WTC11 (cell line): ENCODE results near the gene RNF44. TPM values are rescaled to one million over a fixed set of nuclear protein-coding genes. Genes with fewer than 3 reads are reported as not detected.

Experiments
- ATAC-seq: fragments of 200-7000 bp; cut with Tn5 transposase; 2 replicates; pipeline ENCODE4 v1.10.0; 2021; ENCODE audit warnings: mild to moderate bottlenecking, moderate library complexity
- CTCF ChIA-PET: fragments of 300-600 bp; sonication (Branson Sonifier 250); formaldehyde crosslinking; loops from one replicate; lab custom pipeline; 2021; ENCODE audit warnings: antibody characterized with exemption; lab: Charles Lee
- POLR2A ChIA-PET: fragments of 350-600 bp; sonication (Branson Sonifier 250); formaldehyde crosslinking; loops from one replicate; lab custom pipeline; 2021; ENCODE audit warnings: antibody characterized with exemption; lab: Charles Lee
- DNase-seq: peaks from one replicate; pipeline ENCODE4 v3.0.0; 2021; ENCODE audit warnings: low spot score
- H3K27ac Mint-ChIP-seq: 2 replicates; pipeline ENCODE4 v1.8.0; 2021; ENCODE audit warnings: mixed read lengths
- H3K27me3 Mint-ChIP-seq: 2 replicates; pipeline ENCODE4 v1.8.0; 2021; ENCODE audit warnings: low read depth, mild to moderate bottlenecking, moderate library complexity, mixed read lengths
- H3K36me3 Mint-ChIP-seq: 2 replicates; pipeline ENCODE4 v1.8.0; 2021; ENCODE audit warnings: mixed read lengths
- H3K4me1 Mint-ChIP-seq: 2 replicates; pipeline ENCODE4 v1.8.0; 2022; ENCODE audit warnings: mixed read lengths
- H3K4me3 Mint-ChIP-seq: 2 replicates; pipeline ENCODE4 v1.8.0; 2021; ENCODE audit warnings: mild to moderate bottlenecking, moderate library complexity, mixed read lengths
- H3K9me3 Mint-ChIP-seq: 2 replicates; pipeline ENCODE4 v1.8.0; 2021; ENCODE audit warnings: mixed read lengths
- E2F5 ChIP-seq: sonication (generic); formaldehyde crosslinking; IDR thresholded peaks from 2 replicates; pipeline ENCODE4 v1.8.1; 2022; ENCODE audit warnings: mild to moderate bottlenecking, moderate library complexity, missing genetic modification reagents
- ESRRA ChIP-seq: sonication (generic); formaldehyde crosslinking; IDR thresholded peaks from 2 replicates; pipeline ENCODE4 v1.8.1; 2022; ENCODE audit warnings: mild to moderate bottlenecking, missing genetic modification reagents, borderline replicate concordance
- GABPB1 ChIP-seq: sonication (generic); formaldehyde crosslinking; IDR thresholded peaks from 2 replicates; pipeline ENCODE4 v1.8.1; 2023; ENCODE audit warnings: mild to moderate bottlenecking, missing genetic modification reagents
- HMGA2 ChIP-seq: fragments of 250-450 bp; sonication (Bioruptor Pico); IDR thresholded peaks from 2 replicates; pipeline ENCODE4 v1.4.0; 2021; ENCODE audit warnings: mild to moderate bottlenecking, moderate library complexity
- IRF2 ChIP-seq: sonication (generic); formaldehyde crosslinking; IDR thresholded peaks from 2 replicates; pipeline ENCODE4 v1.8.0; 2022; ENCODE audit warnings: low read depth, missing genetic modification reagents, borderline replicate concordance
- NFATC4 ChIP-seq: fragments of 250-450 bp; sonication (Bioruptor Pico); IDR thresholded peaks from 2 replicates; pipeline ENCODE4 v1.9.0; 2021; ENCODE audit warnings: mild to moderate bottlenecking
- PREB ChIP-seq: sonication (generic); formaldehyde crosslinking; IDR thresholded peaks from 2 replicates; pipeline ENCODE4 v1.8.1; 2022; ENCODE audit warnings: mild to moderate bottlenecking, missing genetic modification reagents, moderate library complexity, borderline replicate concordance
- SMAD4 ChIP-seq: sonication (generic); formaldehyde crosslinking; IDR thresholded peaks from 2 replicates; pipeline ENCODE4 v1.8.0; 2022; ENCODE audit warnings: mild to moderate bottlenecking, missing genetic modification reagents
- TEAD1 ChIP-seq: sonication (generic); formaldehyde crosslinking; IDR thresholded peaks from 2 replicates; pipeline ENCODE4 v1.8.0; 2022; ENCODE audit warnings: mild to moderate bottlenecking, missing genetic modification reagents
- ZNF317 ChIP-seq: sonication (generic); formaldehyde crosslinking; IDR thresholded peaks from 2 replicates; pipeline ENCODE4 v1.8.1; 2023; ENCODE audit warnings: low read depth, mild to moderate bottlenecking, moderate library complexity, missing genetic modification reagents, borderline replicate concordance
- ZNF423 ChIP-seq: fragments of 250-450 bp; sonication (Bioruptor Pico); IDR thresholded peaks from 2 replicates; pipeline ENCODE4 v2.1.2; 2022; ENCODE audit warnings: mild to moderate bottlenecking, moderate library complexity
- total RNA-seq: library from RNA; stranded (reverse); gene quantifications from 3 replicates; pipeline ENCODE4 v1.2.3, GENCODE V29; 2021
- TF ChIP-seq, protein P1 (sequence below): sonication (generic); formaldehyde crosslinking; IDR thresholded peaks from 2 replicates; pipeline ENCODE4 v1.8.1; 2022; ENCODE audit warnings: low read depth, missing genetic modification reagents, borderline replicate concordance
- TF ChIP-seq, protein P2 (sequence below): sonication (generic); formaldehyde crosslinking; conservative IDR thresholded peaks from 2 replicates; pipeline ENCODE4 v1.8.1; 2023; ENCODE audit warnings: mild to moderate bottlenecking, low read depth, missing genetic modification reagents, moderate library complexity
- TF ChIP-seq, protein P3 (sequence below): sonication (generic); formaldehyde crosslinking; IDR thresholded peaks from 2 replicates; pipeline ENCODE4 v1.8.0; 2023; ENCODE audit warnings: missing genetic modification reagents
- TF ChIP-seq, protein P4 (sequence below): sonication (generic); formaldehyde crosslinking; IDR thresholded peaks from 2 replicates; pipeline ENCODE4 v1.8.1; 2023; ENCODE audit warnings: mild to moderate bottlenecking, missing genetic modification reagents
- TF ChIP-seq, protein P5 (sequence below): fragments of 250-450 bp; sonication (Bioruptor Pico); IDR thresholded peaks from 2 replicates; pipeline ENCODE4 v1.9.0; 2021; ENCODE audit warnings: mild to moderate bottlenecking

The RNF44 gene
- total RNA-seq, 1 experiment from 2014 or later, result 233 TPM

DNA sequence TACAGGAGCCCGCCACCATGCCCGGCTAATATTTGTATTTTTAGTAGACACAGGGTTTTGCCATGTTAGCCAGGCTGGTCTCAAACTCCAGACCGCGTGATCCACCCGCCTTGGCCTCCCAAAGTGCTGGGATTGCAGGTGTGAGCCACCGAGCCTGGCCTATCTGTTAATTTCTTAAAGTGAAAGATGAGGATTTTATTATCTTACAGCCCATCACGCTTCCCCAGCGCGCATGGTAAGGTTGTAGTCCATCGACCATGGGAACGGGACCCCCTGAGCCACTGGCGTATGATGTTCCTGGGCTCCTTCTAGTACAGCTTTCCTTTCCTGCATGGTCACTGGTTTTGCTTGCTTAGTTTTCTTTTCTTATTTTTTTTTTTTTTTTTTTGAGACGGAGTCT, 20.6 kb upstream of the RNF44 start:
- Mint-ChIP-seq H3K9me3 (no peaks in the 10 kb centered on the region), H3K27me3 (no peaks in the 10 kb centered on the region; the same call in none of the 2 replicates), H3K36me3 (no peaks in the 10 kb centered on the region), H3K27ac (no peak overlapping the region), H3K4me1 (peaks cover 21% of the 10 kb centered on the region), H3K4me3 (no peak overlapping the region)
- no peak for TF ChIP-seq SMAD4 (CRISPR knock-in tag)
- TF ChIP-seq GABPB1 (CRISPR knock-in tag), result no peak
- TF ChIP-seq, protein P1, sequence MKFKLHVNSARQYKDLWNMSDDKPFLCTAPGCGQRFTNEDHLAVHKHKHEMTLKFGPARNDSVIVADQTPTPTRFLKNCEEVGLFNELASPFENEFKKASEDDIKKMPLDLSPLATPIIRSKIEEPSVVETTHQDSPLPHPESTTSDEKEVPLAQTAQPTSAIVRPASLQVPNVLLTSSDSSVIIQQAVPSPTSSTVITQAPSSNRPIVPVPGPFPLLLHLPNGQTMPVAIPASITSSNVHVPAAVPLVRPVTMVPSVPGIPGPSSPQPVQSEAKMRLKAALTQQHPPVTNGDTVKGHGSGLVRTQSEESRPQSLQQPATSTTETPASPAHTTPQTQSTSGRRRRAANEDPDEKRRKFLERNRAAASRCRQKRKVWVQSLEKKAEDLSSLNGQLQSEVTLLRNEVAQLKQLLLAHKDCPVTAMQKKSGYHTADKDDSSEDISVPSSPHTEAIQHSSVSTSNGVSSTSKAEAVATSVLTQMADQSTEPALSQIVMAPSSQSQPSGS, result no peak
- TF ChIP-seq HMGA2 (CRISPR knock-in tag), result no peak
- no peak for TF ChIP-seq ZNF317
- TF ChIP-seq PREB (CRISPR knock-in tag), result no peak
- TF ChIP-seq, protein P2, sequence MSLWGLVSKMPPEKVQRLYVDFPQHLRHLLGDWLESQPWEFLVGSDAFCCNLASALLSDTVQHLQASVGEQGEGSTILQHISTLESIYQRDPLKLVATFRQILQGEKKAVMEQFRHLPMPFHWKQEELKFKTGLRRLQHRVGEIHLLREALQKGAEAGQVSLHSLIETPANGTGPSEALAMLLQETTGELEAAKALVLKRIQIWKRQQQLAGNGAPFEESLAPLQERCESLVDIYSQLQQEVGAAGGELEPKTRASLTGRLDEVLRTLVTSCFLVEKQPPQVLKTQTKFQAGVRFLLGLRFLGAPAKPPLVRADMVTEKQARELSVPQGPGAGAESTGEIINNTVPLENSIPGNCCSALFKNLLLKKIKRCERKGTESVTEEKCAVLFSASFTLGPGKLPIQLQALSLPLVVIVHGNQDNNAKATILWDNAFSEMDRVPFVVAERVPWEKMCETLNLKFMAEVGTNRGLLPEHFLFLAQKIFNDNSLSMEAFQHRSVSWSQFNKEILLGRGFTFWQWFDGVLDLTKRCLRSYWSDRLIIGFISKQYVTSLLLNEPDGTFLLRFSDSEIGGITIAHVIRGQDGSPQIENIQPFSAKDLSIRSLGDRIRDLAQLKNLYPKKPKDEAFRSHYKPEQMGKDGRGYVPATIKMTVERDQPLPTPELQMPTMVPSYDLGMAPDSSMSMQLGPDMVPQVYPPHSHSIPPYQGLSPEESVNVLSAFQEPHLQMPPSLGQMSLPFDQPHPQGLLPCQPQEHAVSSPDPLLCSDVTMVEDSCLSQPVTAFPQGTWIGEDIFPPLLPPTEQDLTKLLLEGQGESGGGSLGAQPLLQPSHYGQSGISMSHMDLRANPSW, result no peak
- TF ChIP-seq, protein P3, sequence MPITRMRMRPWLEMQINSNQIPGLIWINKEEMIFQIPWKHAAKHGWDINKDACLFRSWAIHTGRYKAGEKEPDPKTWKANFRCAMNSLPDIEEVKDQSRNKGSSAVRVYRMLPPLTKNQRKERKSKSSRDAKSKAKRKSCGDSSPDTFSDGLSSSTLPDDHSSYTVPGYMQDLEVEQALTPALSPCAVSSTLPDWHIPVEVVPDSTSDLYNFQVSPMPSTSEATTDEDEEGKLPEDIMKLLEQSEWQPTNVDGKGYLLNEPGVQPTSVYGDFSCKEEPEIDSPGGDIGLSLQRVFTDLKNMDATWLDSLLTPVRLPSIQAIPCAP (CRISPR knock-in tag), result no peak
- TF ChIP-seq ESRRA, result no peak
- TF ChIP-seq ZNF423 (CRISPR knock-in tag), result no peak
- no peak for TF ChIP-seq IRF2 (CRISPR knock-in tag)
- ChIA-PET POLR2A (interaction anchor here (0.7 kb wide), 1 partner anchor 38 kb away, joined by 3 read pairs; no protein-coding TSS in a partner anchor), CTCF (no interaction called here)
- DNase-seq, result no peak
- ATAC-seq, result no peak

DNA sequence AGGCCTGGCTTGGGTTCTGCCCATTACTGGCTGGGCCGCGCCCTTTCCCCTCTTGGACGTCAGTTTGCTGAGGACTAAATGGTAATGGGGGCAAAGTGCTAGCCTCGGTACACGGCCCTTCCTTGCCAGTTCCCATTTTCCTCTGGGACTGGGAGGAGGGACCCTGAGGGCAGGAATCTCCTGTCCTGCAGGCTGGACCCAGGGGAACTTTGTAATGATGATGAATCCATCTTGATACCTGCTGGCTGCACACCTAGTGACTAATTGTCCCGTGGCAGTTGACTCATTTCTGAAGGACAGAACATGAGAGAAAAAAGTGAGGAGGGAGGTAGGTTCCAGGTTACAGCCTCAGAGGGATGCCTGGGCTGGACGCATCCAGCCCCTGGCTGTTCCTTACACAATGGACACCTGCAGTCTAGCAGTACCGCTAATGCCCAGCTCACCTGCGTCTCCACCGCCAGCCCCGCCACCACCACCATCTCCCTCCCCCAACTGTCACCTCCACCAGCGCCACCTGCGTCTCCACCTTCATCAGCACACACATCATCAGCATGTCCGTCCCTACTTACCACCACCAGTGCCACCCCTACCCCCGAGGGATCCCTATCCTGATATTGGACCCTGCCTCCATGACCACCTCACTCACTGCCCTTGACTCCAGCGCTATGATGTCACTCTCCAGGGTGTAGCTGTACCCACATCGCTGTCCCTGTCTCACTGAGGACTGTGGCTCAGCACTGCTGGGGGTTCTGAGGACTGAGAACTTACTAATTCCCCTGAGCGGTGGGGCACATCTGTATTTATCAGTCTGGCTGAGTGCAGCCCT, 16.3 kb upstream of the RNF44 start:
- ChIA-PET POLR2A (no interaction called here), CTCF (interaction anchor here (0.7 to 1.1 kb wide), 3 partner anchors 10 to 25 kb away, joined by 3 to 4 read pairs (median 3); no protein-coding TSS in a partner anchor)
- no peak overlapping the region for H3K27ac Mint-ChIP-seq
- ATAC-seq (0 out of 2 replicates have a peak, but pooled peaks have one; percentile 14), DNase-seq (no peak)
- H3K4me3 Mint-ChIP-seq, result no peak overlapping the region
- no peaks in the 10 kb centered on the region; the same call in none of the 2 replicates for H3K27me3 Mint-ChIP-seq
- H3K36me3 Mint-ChIP-seq, result no peaks in the 10 kb centered on the region
- H3K9me3 Mint-ChIP-seq, result no peaks in the 10 kb centered on the region
- peaks cover 17% of the 10 kb centered on the region for H3K4me1 Mint-ChIP-seq
- TF ChIP-seq NFATC4 (CRISPR knock-in tag) (no peak), TEAD1 (CRISPR knock-in tag) (no peak), E2F5 (no peak), HMGA2 (CRISPR knock-in tag) (no peak)
- TF ChIP-seq, protein P3 (CRISPR knock-in tag), result no peak
- TF ChIP-seq, protein P4, sequence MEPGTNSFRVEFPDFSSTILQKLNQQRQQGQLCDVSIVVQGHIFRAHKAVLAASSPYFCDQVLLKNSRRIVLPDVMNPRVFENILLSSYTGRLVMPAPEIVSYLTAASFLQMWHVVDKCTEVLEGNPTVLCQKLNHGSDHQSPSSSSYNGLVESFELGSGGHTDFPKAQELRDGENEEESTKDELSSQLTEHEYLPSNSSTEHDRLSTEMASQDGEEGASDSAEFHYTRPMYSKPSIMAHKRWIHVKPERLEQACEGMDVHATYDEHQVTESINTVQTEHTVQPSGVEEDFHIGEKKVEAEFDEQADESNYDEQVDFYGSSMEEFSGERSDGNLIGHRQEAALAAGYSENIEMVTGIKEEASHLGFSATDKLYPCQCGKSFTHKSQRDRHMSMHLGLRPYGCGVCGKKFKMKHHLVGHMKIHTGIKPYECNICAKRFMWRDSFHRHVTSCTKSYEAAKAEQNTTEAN (CRISPR knock-in tag), result no peak
- TF ChIP-seq, protein P5, sequence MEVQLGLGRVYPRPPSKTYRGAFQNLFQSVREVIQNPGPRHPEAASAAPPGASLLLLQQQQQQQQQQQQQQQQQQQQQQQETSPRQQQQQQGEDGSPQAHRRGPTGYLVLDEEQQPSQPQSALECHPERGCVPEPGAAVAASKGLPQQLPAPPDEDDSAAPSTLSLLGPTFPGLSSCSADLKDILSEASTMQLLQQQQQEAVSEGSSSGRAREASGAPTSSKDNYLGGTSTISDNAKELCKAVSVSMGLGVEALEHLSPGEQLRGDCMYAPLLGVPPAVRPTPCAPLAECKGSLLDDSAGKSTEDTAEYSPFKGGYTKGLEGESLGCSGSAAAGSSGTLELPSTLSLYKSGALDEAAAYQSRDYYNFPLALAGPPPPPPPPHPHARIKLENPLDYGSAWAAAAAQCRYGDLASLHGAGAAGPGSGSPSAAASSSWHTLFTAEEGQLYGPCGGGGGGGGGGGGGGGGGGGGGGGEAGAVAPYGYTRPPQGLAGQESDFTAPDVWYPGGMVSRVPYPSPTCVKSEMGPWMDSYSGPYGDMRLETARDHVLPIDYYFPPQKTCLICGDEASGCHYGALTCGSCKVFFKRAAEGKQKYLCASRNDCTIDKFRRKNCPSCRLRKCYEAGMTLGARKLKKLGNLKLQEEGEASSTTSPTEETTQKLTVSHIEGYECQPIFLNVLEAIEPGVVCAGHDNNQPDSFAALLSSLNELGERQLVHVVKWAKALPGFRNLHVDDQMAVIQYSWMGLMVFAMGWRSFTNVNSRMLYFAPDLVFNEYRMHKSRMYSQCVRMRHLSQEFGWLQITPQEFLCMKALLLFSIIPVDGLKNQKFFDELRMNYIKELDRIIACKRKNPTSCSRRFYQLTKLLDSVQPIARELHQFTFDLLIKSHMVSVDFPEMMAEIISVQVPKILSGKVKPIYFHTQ (CRISPR knock-in tag), result no peak
